Spleen (tissue), 11 donors: ENCODE measurements around the gene TCHP. TPM values are rescaled to one million over a fixed set of nuclear protein-coding genes. Genes with fewer than 3 reads are reported as not detected.

Experiments
- DNase-seq: peaks from one replicate; pipeline ENCODE4 v3.0.0-alpha.2; 2020
- H3K27ac ChIP-seq, 8 donors: fragments of 200-600 bp; sonication (generic) in 7 of 8; 1 replicate in 4 of 8; 2 replicates in 4 of 8; pipeline versions ENCODE4 v1.5.0 to v1.8.0; 2016 to 2021; ENCODE audit warnings: inconsistent platforms in 4 of 8, mild to moderate bottlenecking in 4 of 8, moderate library complexity in 1 of 8
- H3K27me3 ChIP-seq, 7 donors: fragments of 200-600 bp; sonication (generic) in 6 of 7; replicated peaks in 1 of 7; 1 replicate in 4 of 7; 2 replicates in 3 of 7; pipeline versions ENCODE4 v1.5.0 to v1.8.0; 2016 to 2021; ENCODE audit warnings: inconsistent platforms in 3 of 7, mild to moderate bottlenecking in 1 of 7
- H3K36me3 ChIP-seq, 6 donors: fragments of 200-600 bp; sonication (generic) in 5 of 6; 1 replicate in 4 of 6; 2 replicates in 2 of 6; pipeline versions ENCODE4 v1.5.0 to v1.8.0; 2016 to 2021; ENCODE audit warnings: inconsistent platforms in 2 of 6
- H3K4me1 ChIP-seq, 6 donors: fragments of 200-600 bp; sonication (generic) in 5 of 6; 1 replicate in 3 of 6; 2 replicates in 3 of 6; pipeline versions ENCODE4 v1.5.0 to v1.8.0; 2016 to 2021; ENCODE audit warnings: inconsistent platforms in 3 of 6
- H3K4me3 ChIP-seq, 8 donors: fragments of 200-600 bp; sonication (generic) in 7 of 8; 1 replicate in 4 of 8; 2 replicates in 4 of 8; pipeline versions ENCODE4 v1.5.0 to v1.8.0; 2016 to 2021; ENCODE audit warnings: inconsistent platforms in 4 of 8, mild to moderate bottlenecking in 4 of 8, moderate library complexity in 2 of 8
- H3K9me3 ChIP-seq, 8 donors: fragments of 200-600 bp; sonication (generic) in 7 of 8; 1 replicate in 4 of 8; 2 replicates in 4 of 8; pipeline versions ENCODE4 v1.5.0 to v1.8.0; 2016 to 2021; ENCODE audit warnings: inconsistent platforms in 4 of 8
- POLR2A ChIP-seq, 3 donors: fragments of 450-650 bp; IDR thresholded peaks; one replicate each; pipeline ENCODE4 v1.5.1; 2017; ENCODE audit warnings: antibody characterized with exemption in 3 of 3, mild to moderate bottlenecking in 1 of 3
- POLR2AphosphoS5 ChIP-seq, 3 donors: sonication (generic); formaldehyde crosslinking; IDR thresholded peaks; one replicate each; pipeline ENCODE4 v1.5.1; 2017; ENCODE audit warnings: antibody characterized with exemption in 3 of 3
- whole genome bisulfite sequencing, 5 donors: extraction: QIAGEN DNeasy Blood & Tissue Kit in 3 of 5; methylation state at CpG; one replicate each; pipeline versions ENCODE4 v1.1.5 to v1.1.7; 2013 to 2018; 5-methylcytosine and 5-hydroxymethylcytosine counted together
- intact Hi-C: fragments of 100-400 bp; cut with DNase I; formaldehyde crosslinking; loops from one replicate; pipeline ENCODE4 v1.15.0; 2023; ENCODE audit warnings: low total_unique reads
- polyA plus RNA-seq, 3 donors: library from polyadenylated mRNA; stranded (reverse); fragments of 200-250 nt; gene quantifications; one replicate each; pipeline ENCODE4 v1.2.1, GENCODE V29; 2013
- total RNA-seq, 7 donors: library from RNA; depleted of rRNA in 3 of 7; stranded (reverse); fragments of >200 nt in 3 of 7; fragmentation: NEBNext Ultra II Directional in 4 of 7; extraction: Animal tissue kit (Norgen Biotek cat#: 25700) in 4 of 7; gene quantifications; one replicate each; pipeline versions ENCODE4 v1.1.0 to v1.2.1, GENCODE V29; 2016 to 2021
- TF ChIP-seq, protein P1 (sequence below), 11 experiments: fragments of 200-600 bp in 7 of 11; fragments of 450-650 bp in 4 of 11; sonication (generic) in 4 of 11; IDR thresholded peaks in 8 of 11; conservative IDR thresholded peaks in 3 of 11; 1 replicate in 7 of 11; 2 replicates in 4 of 11; pipeline versions ENCODE4 v1.4.0 to v1.8.0; 2016 to 2021; ENCODE audit warnings: antibody characterized with exemption in 11 of 11, inconsistent platforms in 4 of 11, mild to moderate bottlenecking in 1 of 11
- donor health status: healthy with polysubstance abuse.
- donor health status: DM: no; HTN: no; CAD: no; lungs with moderate emphysema.
- donor health status: DM: no; HTN: no; CAD: no.
- donor health status: Bipolar disorder and iron deficiency.
- donor health status: healthy.
- donor health status: DM: no; HTN: no; CAD: no.
- donor health status: DM: yes; HTN: yes; CAD: no.

Gene TCHP
- total and polyA plus RNA-seq, 10 donors, result 7.3 to 35.9 (median 24.5) TPM

DNA sequence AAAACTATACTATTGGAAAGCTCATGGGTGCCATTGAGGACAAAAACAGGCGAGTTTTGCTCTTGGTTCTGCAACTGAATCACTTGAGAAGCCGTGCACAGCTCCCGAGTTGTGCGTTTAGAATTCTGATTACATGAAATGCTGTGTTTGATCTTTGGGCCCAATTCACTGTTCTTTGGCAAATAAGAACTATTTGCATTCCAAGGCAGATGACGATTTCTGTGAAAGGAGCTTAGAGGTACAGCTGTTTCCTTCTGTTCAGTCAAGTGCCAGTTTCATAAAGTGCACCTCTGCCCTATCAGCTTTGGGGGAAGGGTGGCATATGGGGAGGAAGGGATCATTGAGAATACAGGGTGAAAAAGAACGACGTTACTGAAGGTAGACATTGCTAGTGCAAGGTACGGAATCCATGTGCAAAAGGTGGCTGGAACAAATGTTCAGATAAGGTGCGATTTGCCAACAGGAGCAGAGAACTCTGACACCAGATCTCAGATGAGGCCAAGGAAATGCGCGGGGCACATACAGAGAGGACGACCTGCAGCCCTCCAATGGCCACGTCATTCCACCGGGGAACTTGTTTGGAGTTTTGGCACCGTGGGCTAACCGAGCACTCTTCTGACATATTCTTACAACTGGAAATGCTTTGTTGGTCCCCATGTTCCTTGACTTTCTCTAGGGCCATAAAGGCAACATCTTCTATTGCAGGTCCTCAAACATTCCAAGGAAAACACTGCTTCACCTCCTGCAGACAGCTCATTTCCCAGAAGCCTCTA lies 30.1 kb downstream of the TCHP start:
- intact Hi-C loops, result no loop called here
- WGBS, 5 donors, result 84 to 89% (median 87%) methylated on average over 16 of the region's 16 CpGs
- no peak for TF ChIP-seq POLR2AphosphoS5 (IDR thresholded peaks at IDR 0.05)
- TF ChIP-seq, protein P1, sequence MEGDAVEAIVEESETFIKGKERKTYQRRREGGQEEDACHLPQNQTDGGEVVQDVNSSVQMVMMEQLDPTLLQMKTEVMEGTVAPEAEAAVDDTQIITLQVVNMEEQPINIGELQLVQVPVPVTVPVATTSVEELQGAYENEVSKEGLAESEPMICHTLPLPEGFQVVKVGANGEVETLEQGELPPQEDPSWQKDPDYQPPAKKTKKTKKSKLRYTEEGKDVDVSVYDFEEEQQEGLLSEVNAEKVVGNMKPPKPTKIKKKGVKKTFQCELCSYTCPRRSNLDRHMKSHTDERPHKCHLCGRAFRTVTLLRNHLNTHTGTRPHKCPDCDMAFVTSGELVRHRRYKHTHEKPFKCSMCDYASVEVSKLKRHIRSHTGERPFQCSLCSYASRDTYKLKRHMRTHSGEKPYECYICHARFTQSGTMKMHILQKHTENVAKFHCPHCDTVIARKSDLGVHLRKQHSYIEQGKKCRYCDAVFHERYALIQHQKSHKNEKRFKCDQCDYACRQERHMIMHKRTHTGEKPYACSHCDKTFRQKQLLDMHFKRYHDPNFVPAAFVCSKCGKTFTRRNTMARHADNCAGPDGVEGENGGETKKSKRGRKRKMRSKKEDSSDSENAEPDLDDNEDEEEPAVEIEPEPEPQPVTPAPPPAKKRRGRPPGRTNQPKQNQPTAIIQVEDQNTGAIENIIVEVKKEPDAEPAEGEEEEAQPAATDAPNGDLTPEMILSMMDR (IDR thresholded peaks at IDR 0.05 in 8 of 11, conservative IDR thresholded peaks at IDR 0.05 in 3 of 11), result no peak
- Histone ChIP-seq H3K9me3 (no peaks in the 10 kb centered on the region), H3K36me3 (peaks cover 0 to 100% (median 79%) of the 10 kb centered on the region in 6 donors), H3K27me3 (no peaks in the 10 kb centered on the region), H3K4me3 (no peak overlapping the region), H3K27ac (peak overlapping the region in 5 of 8 donors; percentile 35 to 72 (median 66)), H3K4me1 (peaks cover 0 to 34% (median 8%) of the 10 kb centered on the region in 6 donors)
- no peak for DNase-seq

DNA sequence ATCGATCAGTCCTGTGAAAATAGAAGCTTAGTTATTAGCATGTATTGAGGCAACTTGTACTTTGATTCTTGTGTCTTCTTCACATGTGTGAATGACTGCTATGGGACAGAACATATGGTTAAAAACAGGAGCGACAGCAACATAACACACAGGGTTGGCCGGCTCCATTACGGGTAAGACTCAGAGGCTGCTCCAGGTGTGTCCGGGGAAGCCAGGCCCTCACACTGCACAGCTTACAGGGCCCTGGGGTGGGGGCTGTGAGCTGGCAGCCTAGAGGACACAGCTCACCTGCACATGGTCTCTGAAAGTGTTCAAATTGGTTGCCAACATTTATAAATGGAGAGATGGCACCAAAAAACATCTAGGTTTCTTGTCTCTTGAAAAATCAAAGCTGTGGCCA lies 31.1 kb downstream of the TCHP start:
- TF ChIP-seq POLR2A (IDR thresholded peaks at IDR 0.05), result no peak
- TF ChIP-seq POLR2AphosphoS5 (IDR thresholded peaks at IDR 0.05), result no peak
- TF ChIP-seq, protein P1 (IDR thresholded peaks at IDR 0.05 in 8 of 11, conservative IDR thresholded peaks at IDR 0.05 in 3 of 11), result no peak
- no peak overlapping the region for H3K4me3 ChIP-seq
- intact Hi-C loops, result no loop called here
- H3K27me3 ChIP-seq, result no peaks in the 10 kb centered on the region
- peaks cover 0 to 38% (median 10%) of the 10 kb centered on the region in 6 donors for H3K4me1 ChIP-seq
- no peak for DNase-seq
- H3K36me3 ChIP-seq, result peaks cover 0 to 100% (median 79%) of the 10 kb centered on the region in 6 donors
- H3K9me3 ChIP-seq, result no peaks in the 10 kb centered on the region
- WGBS, 5 donors, result 93 to 97% (median 96%) methylated on average over 5 of the region's 5 CpGs
- peak overlapping the region in 6 of 8 donors; percentile 32 to 72 (median 56) for H3K27ac ChIP-seq

DNA sequence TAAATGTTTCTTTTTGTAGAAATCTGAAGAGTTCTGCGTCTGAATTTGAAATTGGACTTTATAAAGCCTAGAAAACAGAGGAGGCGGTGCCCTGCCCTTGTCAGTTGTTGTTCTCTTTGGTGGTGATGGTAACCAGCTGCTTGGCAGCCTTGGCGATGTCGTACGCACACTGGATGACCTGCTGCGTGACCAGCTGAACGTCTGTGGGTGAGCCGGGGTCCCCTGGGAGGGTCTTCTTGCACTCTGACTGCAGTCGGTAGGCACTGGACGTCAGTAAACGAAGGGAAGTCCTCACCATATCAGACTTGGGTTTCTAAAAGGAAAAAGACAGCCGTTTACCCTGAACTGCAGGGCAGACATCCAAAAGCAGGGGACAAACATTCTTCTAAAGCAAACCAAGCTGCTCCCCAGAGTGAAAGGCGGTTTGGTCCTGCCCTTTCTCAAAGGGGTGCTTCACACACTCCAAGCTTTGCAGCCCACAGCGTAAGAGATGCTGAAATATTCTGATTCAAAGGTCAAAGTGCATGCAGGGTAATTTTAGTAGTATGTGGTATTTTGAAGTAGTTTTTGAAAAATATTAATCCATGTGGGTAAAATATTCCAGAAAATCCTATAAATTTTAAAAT lies 32.9 kb downstream of the TCHP start:
- peaks cover 0 to 49% (median 18%) of the 10 kb centered on the region in 6 donors for H3K4me1 ChIP-seq
- no peaks in the 10 kb centered on the region for H3K27me3 ChIP-seq
- H3K9me3 ChIP-seq, result no peaks in the 10 kb centered on the region
- no peak for DNase-seq
- peak overlapping the region in 6 of 8 donors; percentile 32 to 72 (median 56) for H3K27ac ChIP-seq
- 76 to 93% (median 84%) methylated on average over 14 of the region's 14 CpGs for WGBS, 5 donors
- no peak overlapping the region for H3K4me3 ChIP-seq
- H3K36me3 ChIP-seq, result peaks cover 0 to 100% (median 88%) of the 10 kb centered on the region in 6 donors
- intact Hi-C loops, result no loop called here
- TF ChIP-seq POLR2AphosphoS5 (IDR thresholded peaks at IDR 0.05) (peak; percentile 72 to 83 (median 82)), POLR2A (IDR thresholded peaks at IDR 0.05) (no peak)
- TF ChIP-seq, protein P1 (IDR thresholded peaks at IDR 0.05 in 8 of 11, conservative IDR thresholded peaks at IDR 0.05 in 3 of 11), result no peak

DNA sequence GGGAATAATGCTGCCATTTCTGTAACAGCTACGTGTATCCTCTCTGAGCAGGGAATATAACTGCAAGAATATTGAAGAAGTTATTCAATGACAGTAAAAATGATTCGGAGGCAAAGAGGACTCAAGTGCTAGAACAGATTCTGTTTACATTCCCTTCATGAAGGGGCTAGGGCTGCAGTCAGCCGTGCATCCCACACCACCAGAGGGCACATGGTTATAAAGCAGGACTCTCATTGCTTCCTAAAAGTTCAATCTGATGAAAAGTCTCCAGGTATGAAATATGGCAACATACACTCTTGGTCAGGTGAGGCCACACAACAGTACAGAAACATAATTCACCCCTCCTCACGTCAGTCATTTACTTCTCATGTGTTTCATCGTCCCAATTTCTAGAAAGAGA lies 34.0 kb downstream of the TCHP start:
- Histone ChIP-seq H3K27ac (peak overlapping the region in 5 of 8 donors; percentile 40 to 72 (median 65)), H3K27me3 (no peaks in the 10 kb centered on the region), H3K36me3 (peaks cover 0 to 100% (median 92%) of the 10 kb centered on the region in 6 donors), H3K4me3 (no peak overlapping the region), H3K9me3 (no peaks in the 10 kb centered on the region), H3K4me1 (peaks cover 0 to 50% (median 18%) of the 10 kb centered on the region in 6 donors)
- TF ChIP-seq POLR2AphosphoS5 (IDR thresholded peaks at IDR 0.05), result no peak
- TF ChIP-seq, protein P1 (IDR thresholded peaks at IDR 0.05 in 8 of 11, conservative IDR thresholded peaks at IDR 0.05 in 3 of 11), result peak in 5 of 11 experiments; percentile 6 to 23 (median 15)
- DNase-seq, result no peak
- WGBS, 5 donors, result 79 to 88% (median 82%) methylated on average over 5 of the region's 5 CpGs
- intact Hi-C loops, result no loop called here
